HG03575 (cell line): ENCODE data around the gene FMO3.

Experiments used
- ATAC-seq: cut with Tn5 transposase; IDR thresholded peaks from one replicate; pipeline ENCODE4 v1.9.1; 2021; ENCODE audit not compliant: unreplicated experiment, insufficient number of reproducible peaks, low FRiP score; ENCODE audit errors: extremely low read depth

Gene FMO3

DNA sequence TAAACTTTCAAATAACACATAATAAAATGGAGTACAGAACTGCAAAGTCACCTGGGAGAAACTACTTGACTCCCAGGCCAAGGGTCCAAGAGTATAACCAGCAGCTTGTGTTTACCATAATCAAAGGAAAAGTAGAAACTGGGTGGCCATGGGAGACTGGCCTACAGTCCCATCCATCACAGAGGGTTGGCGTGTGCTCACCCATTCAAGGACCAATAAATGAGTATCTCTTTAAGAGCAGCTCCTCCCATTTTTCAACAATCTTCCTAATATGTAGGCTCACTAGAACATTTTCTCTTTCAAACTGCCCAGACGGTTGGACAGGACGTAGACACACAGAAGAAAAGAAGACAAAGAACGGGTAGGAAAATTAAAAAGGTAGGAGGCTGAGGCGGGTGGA lies at the start of gene FMO3:
Gene FMO3, plus strand, starts transcription at position 302 of the 400 bp plus-strand sequence. CDS start 1,754 bp downstream, outside the sequence.
- no peak for ATAC-seq

DNA sequence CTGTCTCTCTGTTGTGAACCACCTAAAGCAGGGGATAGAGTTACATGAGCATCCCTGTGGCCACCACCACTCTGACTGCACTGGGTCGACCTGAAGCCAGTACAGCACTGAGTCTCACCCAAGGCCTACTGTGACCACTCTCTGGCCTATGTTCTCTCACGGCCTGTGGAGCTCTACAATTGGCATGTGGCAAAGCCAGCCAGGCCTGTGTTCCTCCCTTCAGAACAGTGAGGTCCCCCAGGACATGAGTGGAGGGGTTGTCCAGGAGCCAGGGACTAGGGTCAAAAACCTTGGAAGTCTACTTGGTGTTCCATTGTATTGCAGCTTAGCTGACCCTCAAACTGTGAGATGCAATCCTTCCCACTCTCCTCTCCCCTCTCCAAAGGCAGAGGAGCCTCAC lies 42.7 kb upstream of the FMO3 start:
- no peak for ATAC-seq

DNA sequence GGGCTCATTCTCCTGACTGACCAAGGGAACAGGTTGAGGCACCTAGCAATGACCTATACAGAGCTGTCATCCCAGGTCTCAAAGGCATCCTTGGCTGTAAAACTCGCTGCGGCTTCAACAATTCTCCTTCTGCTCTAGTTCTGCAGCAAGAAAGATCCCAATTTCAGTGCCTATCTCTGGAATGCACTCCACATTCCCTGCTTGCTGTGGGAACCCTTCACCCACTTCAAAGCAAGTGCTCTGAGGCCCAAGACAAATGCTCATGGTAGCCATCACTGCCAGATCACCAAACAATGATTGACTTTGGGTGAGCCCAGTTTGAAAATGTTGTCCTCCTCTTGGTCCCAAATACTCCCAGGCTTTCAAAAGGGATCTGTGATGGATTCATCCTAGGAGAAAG lies 37.7 kb upstream of the FMO3 start:
- no peak for ATAC-seq

DNA sequence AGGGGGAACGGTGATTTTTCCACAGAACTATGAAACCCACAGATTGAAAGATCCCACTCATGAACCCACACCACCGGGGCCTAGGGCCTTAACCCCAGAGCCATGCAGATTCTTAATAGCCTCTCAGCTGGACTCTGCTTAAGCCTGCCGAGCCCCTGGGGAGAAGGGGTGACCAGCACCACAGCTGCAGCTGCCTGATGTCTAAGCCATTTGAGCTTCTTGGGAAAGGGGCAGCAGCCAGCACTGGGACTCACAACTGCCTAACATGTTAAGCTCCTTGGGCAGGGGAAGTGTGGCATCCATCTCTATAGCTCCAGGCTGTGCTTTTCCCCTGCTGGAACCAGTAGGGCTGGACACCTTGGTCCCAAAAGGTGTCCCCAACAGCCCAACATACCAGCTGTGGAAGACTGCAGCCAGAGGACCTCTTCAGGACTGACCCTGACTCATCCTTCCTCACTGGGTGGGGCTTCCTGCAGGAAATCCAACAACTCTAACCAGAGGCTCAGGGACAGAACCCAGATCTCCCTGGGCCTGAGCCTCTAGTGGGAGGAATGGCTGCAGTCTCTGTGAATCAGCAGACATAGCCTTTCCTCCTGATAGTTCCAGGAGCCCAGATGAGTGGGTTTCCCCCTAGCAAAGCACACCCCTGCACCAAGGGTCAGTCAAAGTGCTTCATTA lies 34.6 kb upstream of the FMO3 start:
- ATAC-seq: no peak

DNA sequence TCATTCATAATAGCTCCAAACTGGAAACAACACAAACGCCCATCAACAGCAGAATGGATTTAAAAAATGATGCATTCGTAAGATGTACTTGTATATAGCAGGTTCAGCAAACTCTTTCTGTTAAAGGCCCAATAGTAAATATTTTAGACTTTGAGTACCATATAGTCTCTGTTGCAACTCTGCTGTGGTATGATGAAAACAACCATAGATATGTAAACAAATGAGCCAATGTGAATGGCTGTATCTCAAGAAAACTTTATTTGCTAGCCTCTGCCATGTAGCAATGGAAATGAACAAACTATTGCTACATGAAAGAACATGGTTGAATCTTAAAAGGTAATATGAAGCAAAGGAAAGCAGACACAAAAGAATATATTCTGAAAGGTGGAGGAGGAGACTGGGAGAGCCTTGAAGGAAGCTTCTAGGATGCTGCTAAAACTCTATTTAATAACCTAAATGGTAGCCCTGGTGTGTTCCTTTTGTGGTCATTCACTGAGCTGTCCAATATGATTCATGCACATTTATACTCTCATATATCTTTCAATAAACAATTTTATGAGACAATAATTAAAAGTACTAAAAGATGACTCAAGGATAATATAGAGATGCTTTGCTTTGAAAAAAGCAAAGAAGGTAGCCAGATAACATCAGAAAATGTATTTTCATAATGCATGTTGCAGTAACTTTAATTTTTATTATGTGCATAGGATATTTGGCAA lies 29.1 kb upstream of the FMO3 start:
- no peak for ATAC-seq

DNA sequence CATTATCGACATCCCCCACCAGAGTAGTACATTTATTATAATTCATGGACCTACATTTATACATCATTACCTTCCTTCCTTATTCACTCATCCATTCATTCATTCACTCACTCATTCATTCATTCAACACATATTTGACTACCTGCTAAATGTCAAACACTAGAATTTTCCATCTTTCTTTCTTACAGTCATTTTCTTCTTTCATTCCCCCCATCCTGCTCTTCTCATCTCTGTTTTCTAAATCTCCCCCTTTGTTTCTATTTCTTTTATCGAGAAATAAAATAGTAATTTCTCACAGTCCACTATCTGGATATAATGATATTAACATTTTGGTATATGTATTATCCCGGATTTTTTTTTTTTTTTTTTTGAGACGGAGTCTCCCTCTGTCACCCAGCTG lies 27.8 kb upstream of the FMO3 start:
- ATAC-seq: no peak

DNA sequence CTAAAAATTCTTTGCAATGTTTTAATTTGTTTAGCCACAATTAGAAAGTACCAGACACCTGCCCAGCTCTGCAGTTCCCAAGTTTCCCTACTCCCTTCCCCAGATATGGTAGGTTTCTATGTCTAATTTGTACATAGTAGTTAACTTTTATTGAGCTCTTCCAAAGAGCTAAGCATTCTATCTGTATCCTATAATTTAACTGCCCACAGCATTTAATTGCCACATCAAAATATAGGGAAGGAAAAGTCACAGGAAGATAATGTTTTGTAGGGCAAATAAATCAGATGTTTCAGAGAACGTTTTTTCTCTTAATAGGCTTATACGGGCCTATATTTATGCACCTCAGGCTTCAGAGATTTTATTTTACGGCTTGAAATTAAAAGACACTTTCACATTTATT lies 15.7 kb upstream of the FMO3 start:
- no peak for ATAC-seq

DNA sequence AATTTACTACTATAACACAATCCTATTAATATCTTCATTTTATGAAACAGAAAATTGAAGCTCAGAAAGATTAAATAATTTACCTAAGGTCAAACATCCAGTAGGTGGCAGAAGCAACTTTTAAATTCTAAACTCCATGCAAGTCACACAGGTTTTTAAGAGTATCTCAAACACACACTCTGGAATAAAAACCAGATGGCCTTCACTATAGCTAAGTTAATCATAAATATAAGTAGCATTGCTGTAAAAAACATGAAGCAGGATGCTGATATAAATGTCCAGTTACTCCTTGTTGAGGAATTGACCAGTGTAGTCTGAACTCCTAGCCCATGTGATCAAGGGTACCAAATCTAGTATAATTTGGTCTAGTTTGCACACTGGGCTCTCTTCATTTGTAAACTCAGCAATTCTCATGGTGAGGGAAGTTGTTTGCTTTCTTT lies 9.4 kb upstream of the FMO3 start:
- ATAC-seq: no peak

DNA sequence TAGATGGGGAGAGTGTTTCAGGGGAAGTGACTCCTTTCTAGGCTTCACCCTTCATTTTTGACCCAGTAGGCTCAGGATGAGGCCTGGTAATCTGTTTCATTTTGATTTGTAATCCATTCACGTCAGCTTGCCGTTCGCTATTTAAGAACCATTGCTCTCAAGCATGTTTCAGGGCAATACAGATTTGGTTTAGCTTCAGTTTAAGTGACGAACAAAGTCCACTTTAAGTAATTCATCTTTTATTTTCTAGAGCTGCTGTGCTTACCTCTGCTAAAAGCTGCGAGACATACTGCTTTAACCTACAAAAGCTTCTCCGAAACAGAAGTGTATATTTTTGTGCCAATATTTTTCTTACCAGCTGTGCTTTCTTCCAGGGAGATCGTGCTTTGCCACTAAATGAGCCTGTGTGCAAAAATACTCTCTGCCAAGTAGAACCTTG lies 8.9 kb upstream of the FMO3 start:
- no peak for ATAC-seq

DNA sequence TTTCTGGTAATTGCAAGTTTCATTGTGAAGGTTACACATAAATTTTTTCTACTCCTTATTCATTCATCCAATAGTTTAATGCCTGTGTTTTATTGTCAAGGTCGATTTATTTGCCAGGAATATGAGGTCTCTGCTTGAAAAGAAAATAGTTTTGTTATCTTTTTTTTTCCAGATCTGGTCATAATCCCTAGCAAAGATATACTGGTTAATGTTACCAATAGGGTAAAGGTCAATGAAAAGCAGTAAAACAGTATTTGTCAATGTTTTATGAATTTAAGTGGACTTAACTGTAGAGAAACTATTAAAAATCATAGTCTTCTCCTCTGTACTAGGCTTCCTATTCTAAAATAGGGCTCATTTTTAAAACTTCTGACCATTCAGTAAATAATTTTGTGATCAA lies 8.1 kb upstream of the FMO3 start:
- no peak for ATAC-seq

DNA sequence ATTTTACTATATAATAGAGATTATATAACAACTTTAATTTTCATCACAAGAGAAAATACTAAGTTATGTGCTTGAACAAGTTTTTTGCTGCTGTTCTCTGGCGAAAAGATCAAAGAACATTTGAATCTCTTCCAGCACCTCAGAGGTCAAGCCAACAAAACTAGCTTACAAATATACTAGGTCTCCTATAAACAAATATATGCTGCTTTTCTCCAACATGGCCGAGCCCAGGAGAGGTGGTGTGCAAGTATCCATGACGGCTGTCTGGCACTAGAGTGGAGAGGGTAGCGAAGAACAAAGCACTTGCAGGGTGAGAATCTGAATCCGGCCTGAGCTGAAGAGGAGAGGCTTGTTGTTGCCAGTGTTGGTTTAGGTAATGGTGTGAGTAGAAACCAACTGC lies 7.5 kb upstream of the FMO3 start:
- ATAC-seq: no peak

DNA sequence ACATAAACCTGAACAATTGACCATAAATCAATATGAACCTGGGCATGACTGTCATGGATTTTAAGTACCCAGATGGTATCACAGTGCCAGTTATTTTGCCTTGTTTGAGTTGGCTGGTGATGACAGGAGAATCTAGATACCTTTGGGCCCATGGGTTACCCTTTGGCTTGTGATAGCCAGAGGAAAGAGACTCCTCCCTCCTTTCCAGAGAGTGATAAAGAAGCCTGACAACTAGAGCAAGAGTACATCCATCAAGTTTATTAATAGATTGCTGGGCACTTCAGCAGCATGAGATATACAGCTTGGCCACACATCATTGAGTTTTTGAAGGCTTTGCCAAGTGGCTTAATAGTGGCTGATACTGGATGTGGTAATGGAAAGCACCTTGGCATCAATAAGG lies 6.6 kb upstream of the FMO3 start:
- ATAC-seq: no peak

DNA sequence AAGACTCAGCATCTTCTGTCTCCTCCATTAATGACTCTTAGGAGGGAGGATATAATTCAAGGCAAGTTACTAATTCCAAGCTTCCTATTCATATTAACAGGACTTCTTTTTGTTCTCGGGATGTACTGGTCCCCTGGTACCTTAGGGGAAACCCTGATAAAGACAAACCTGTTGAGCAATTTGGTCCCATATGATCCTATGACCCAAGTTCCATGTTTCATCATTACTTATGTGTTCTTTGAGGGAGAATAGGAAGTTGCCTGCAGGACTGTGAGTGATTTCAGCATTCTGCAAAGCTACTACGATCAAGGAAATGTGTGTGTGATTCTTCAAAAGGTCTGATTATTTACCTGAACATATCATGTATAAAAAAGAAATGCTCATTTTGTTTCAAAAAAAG lies 5.8 kb upstream of the FMO3 start:
- ATAC-seq: no peak

DNA sequence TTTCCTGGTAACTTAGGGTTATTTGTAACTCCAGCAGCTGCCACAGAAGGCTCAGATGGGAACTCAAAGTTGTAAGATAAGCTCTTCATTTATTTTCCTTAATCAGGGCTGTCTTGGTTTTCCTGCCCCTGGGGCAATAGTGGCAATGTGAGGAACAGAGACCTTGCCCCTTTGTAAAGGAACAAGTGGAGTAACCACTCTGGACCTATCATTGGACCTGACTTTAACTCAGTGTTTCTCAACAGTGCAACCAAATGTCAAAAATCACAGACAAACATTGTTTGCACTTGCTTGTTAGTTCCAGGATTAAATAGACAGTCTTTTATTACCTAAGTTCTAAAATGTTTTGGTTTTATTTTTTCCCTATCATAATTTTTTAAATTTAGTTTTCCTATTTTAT lies 2.8 kb upstream of the FMO3 start:
- ATAC-seq: no peak

DNA sequence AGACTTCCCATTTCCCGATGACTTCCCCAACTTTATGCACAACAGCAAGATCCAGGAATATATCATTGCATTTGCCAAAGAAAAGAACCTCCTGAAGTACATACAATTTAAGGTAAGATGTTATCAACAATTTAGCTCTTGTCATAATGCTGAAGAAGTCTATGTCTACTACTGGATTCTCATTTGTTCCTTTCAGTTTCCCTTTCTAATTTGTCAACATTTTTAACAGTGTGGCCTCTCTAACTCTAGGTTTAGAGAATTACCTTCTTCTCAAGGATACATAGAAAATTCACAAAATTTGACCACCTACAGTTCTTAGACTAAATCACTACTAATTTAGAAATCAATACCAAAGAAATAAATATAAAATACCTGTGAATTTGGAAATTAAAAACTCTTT lies 13.2 kb downstream of the FMO3 start:
- no peak for ATAC-seq

DNA sequence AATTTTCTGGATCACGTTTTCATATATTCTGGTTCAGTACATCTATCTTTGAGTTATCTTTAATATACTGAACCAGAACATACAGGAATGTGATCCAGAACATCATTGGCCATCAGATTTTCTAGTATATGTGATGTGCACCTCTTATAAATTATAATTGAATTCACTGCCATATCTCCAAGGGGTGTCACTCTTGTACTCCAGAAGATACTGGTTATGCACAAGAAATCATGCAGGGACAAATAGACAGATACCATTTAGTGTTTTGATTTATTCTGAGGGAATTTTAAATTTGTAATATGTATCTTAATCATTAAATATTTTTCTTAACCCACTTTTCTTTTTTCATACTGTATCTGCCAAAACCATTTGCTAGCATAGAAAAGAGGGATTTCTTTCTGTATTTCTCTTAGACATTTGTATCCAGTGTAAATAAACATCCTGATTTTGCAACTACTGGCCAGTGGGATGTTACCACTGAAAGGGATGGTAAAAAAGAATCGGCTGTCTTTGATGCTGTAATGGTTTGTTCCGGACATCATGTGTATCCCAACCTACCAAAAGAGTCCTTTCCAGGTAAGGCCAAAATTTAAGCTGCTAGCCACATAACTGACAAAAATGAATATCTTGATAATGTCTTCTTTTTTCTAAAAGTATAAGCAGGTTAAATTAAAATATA lies 16.7 kb downstream of the FMO3 start:
- no peak for ATAC-seq

DNA sequence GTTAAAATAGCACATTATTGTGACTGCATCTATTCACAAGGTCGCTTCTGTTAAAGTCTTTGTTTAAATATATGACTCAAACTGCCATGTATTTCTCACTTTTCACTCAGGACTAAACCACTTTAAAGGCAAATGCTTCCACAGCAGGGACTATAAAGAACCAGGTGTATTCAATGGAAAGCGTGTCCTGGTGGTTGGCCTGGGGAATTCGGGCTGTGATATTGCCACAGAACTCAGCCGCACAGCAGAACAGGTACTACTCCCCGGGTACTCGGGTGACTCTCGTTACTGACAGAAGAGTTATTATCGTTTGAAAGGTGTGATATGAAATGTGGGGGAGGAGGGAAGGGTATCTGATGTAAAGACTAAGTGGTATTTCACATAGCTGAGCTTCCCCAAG lies 17.3 kb downstream of the FMO3 start:
- no peak for ATAC-seq

DNA sequence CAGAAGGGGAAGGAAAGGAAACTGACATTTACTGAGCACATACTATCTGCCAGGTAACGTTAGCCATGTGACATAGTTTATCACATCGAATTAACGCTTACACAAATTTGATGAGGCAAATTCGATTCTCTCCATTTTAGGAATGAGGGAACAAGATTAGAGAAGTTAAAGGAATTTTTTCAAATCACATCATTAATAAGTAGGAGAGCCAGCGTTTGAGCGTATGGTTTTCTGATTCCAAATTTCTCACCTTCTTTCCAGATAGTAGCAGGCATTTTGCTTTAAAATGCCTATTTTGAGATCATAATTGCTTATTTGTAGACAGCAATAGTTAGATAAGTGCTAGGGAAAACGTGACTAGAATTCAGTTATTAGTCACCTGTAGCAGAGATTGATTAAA lies 19.3 kb downstream of the FMO3 start:
- no peak for ATAC-seq

DNA sequence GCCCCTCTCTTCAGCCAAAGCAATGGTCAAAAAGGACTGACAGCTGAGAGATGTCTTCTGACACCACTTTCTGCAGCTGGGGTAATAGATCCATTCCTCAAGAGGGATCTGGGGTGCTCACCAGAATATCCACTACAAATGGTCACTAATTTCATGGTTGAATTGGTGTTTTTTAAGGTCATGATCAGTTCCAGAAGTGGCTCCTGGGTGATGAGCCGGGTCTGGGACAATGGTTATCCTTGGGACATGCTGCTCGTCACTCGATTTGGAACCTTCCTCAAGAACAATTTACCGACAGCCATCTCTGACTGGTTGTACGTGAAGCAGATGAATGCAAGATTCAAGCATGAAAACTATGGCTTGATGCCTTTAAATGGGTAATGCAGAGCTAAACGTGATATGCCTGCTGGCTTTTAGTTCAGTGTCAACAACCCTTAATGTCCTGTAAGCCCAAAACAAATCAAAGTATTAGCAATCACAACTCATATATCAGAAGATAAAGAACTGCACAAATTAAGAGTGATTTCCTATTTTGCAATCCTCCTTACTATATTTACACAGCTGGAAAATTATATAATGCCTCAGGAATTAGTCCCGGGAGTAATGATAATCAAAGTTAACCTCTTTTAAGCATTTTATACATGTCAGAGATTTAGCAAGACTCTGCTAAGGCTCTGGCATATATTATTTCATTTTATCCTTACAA lies 20.1 kb downstream of the FMO3 start:
- ATAC-seq: no peak

DNA sequence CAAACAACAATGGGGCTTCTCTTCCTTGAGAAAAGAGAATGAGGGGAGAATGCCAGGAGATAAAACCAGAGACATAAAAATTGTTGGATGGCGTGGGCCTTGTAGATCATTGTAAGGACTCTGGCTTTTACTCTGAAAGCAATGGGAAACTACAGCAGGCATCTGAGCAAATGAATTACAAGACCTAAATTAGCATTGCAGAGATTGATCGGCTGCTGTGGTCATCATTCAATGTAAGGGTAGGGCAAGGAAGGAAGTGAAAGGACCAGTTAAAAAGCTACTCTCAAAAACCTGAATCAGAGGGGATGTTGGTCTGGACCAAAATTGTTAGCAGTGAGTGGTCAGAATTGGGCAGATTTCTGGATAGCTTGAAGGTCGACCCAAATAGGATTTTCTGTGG lies 21.4 kb downstream of the FMO3 start:
- ATAC-seq: no peak
